DMS 273 treated with DMSO at 0.1 percent for 48 hours (cell line): ENCODE measurements around the gene TMEM97.
"Not testable (repeated sequence)": the region's sequence is repeated elsewhere in the genome, so short reads cannot be mapped to it uniquely, and the experiment has no call there.

ENCODE experiments used
- DNase-seq: peaks from one replicate; lab custom pipeline; 2025; lab: John Stamatoyannopoulos, UW

TMEM97 gene

GRCh38 chr17:28318759-28319597 is at the start of gene TMEM97:
Gene TMEM97 (plus strand): TSS chr17:28319200. CDS start chr17:28319240, 40 bp downstream.
- peak; percentile 93 for DNase-seq

- DNase-seq = no peak
These were observed 48.9 kb upstream of the TMEM97 start for GRCh38 chr17:28270055-28270454.

- DNase-seq = no peak
These were observed 48.1 kb upstream of the TMEM97 start for GRCh38 chr17:28270926-28271325.

GRCh38 chr17:28271431-28271830 is 47.6 kb upstream of the TMEM97 start:
- DNase-seq = no peak

GRCh38 chr17:28272166-28272565 is 46.8 kb upstream of the TMEM97 start:
- no peak for DNase-seq

GRCh38 chr17:28273341-28273740 is 45.7 kb upstream of the TMEM97 start:
- not testable (repeated sequence) for DNase-seq

- no peak for DNase-seq
These were observed 44.3 kb upstream of the TMEM97 start for GRCh38 chr17:28274591-28275265.

- no peak for DNase-seq
These were observed 43.0 kb upstream of the TMEM97 start for GRCh38 chr17:28276011-28276410.

- DNase-seq = no peak
These were observed 39.6 kb upstream of the TMEM97 start for GRCh38 chr17:28279411-28279810.

GRCh38 chr17:28280826-28281225 is 38.2 kb upstream of the TMEM97 start:
- DNase-seq = no peak

- peak; percentile 75 for DNase-seq
These were observed 36.4 kb upstream of the TMEM97 start for GRCh38 chr17:28282596-28282995.

GRCh38 chr17:28285965-28286364 is 33.0 kb upstream of the TMEM97 start:
- no peak for DNase-seq

- DNase-seq = no peak
These were observed 28.3 kb upstream of the TMEM97 start for GRCh38 chr17:28290703-28291102.

GRCh38 chr17:28291780-28292330 is 27.1 kb upstream of the TMEM97 start:
- DNase-seq = no peak

GRCh38 chr17:28292878-28293277 is 26.1 kb upstream of the TMEM97 start:
- DNase-seq = not testable (repeated sequence)

GRCh38 chr17:28293994-28294393 is 25.0 kb upstream of the TMEM97 start:
- DNase-seq = no peak

- DNase-seq = no peak
These were observed 23.1 kb upstream of the TMEM97 start for GRCh38 chr17:28295677-28296578.

GRCh38 chr17:28298449-28298848 is 20.6 kb upstream of the TMEM97 start:
- DNase-seq = no peak

GRCh38 chr17:28306954-28307401 is 12.0 kb upstream of the TMEM97 start:
- no peak for DNase-seq

GRCh38 chr17:28313841-28314240 is 5.2 kb upstream of the TMEM97 start:
- no peak for DNase-seq

GRCh38 chr17:28315846-28316705 is 2.9 kb upstream of the TMEM97 start:
- no peak for DNase-seq
